HepG2 (cell line): ENCODE results near the gene TSGA10IP. TPM values are rescaled to one million over a fixed set of nuclear protein-coding genes. Genes with fewer than 3 reads are reported as not detected.

ENCODE experiments used
- AGO1 ChIP-seq: fragments of 200-400 bp; formaldehyde crosslinking; IDR thresholded peaks from 2 replicates; pipeline ENCODE4 v1.6.1; 2017; ENCODE audit warnings: mild to moderate bottlenecking, low read depth, low read length, moderate library complexity; ENCODE audit not compliant: poor library complexity, severe bottlenecking
- ERF ChIP-seq: IDR thresholded peaks from 2 replicates; pipeline ENCODE4 v1.6.1; 2018; ENCODE audit warnings: missing biosample characterization, missing genetic modification reagents
- GPN1 ChIP-seq: sonication (generic); formaldehyde crosslinking; IDR thresholded peaks from 2 replicates; pipeline ENCODE4 v1.5.1; 2020; ENCODE audit warnings: missing genetic modification reagents, borderline replicate concordance
- ISL2 ChIP-seq: sonication (generic); formaldehyde crosslinking; IDR thresholded peaks from 2 replicates; pipeline ENCODE4 v1.5.0; 2020; ENCODE audit warnings: missing genetic modification reagents
- MEIS2 ChIP-seq: sonication (generic); formaldehyde crosslinking; IDR thresholded peaks from 2 replicates; pipeline ENCODE4 v1.9.0; 2021; ENCODE audit warnings: mild to moderate bottlenecking, missing genetic modification reagents
- MTA1 ChIP-seq: sonication (generic); formaldehyde crosslinking; IDR thresholded peaks from 2 replicates; pipeline ENCODE4 v1.4.0; 2020; ENCODE audit warnings: missing genetic modification reagents, mild to moderate bottlenecking, borderline replicate concordance
- PAX8 ChIP-seq: sonication (generic); formaldehyde crosslinking; IDR thresholded peaks from 2 replicates; pipeline ENCODE4 v1.8.0; 2022; ENCODE audit warnings: mild to moderate bottlenecking, missing genetic modification reagents, borderline replicate concordance
- SAFB2 ChIP-seq: sonication (generic); formaldehyde crosslinking; IDR thresholded peaks from 2 replicates; pipeline ENCODE4 v1.5.1; 2020; ENCODE audit warnings: missing genetic modification reagents, low read depth, mild to moderate bottlenecking, borderline replicate concordance
- SRSF1 ChIP-seq: fragments of 200-400 bp; formaldehyde crosslinking; optimal IDR thresholded peaks from 2 replicates; pipeline ENCODE3; 2017; ENCODE audit warnings: mild to moderate bottlenecking, low read depth, low read length, moderate library complexity
- ZC3H4 ChIP-seq: sonication (generic); formaldehyde crosslinking; IDR thresholded peaks from 2 replicates; pipeline ENCODE4 v1.4.0; 2020; ENCODE audit warnings: missing genetic modification reagents, borderline replicate concordance
- ZHX2 ChIP-seq, 2 experiments: sonication (generic) in 1 of 2; formaldehyde crosslinking in 1 of 2; IDR thresholded peaks; 2 replicates each; pipeline versions ENCODE4 v1.6.1 to v1.9.0; 2014 to 2022; ENCODE audit warnings: antibody characterized with exemption in 1 of 2, borderline replicate concordance in 1 of 2, inconsistent platforms in 1 of 2, low read depth in 1 of 2, missing genetic modification reagents in 1 of 2
- ZNF580 ChIP-seq: IDR thresholded peaks from 2 replicates; pipeline ENCODE4 v1.6.1; 2016; ENCODE audit warnings: low read depth, borderline replicate concordance
- ZNF619 ChIP-seq: sonication (generic); formaldehyde crosslinking; IDR thresholded peaks from 2 replicates; pipeline ENCODE4 v1.4.0; 2020; ENCODE audit warnings: mild to moderate bottlenecking, missing genetic modification reagents
- ZNF788 ChIP-seq: sonication (generic); formaldehyde crosslinking; IDR thresholded peaks from 2 replicates; pipeline ENCODE4 v1.5.0; 2020; ENCODE audit warnings: mild to moderate bottlenecking, missing genetic modification reagents, borderline replicate concordance
- ZNF816 ChIP-seq: sonication (generic); formaldehyde crosslinking; IDR thresholded peaks from 2 replicates; pipeline ENCODE4 v1.8.0; 2022; ENCODE audit warnings: missing genetic modification reagents, mild to moderate bottlenecking, borderline replicate concordance
- ZNF839 ChIP-seq: sonication (generic); formaldehyde crosslinking; IDR thresholded peaks from 2 replicates; pipeline ENCODE4 v1.4.0; 2020; ENCODE audit warnings: missing genetic modification reagents, mild to moderate bottlenecking, borderline replicate concordance
- ZSCAN30 ChIP-seq: sonication (generic); formaldehyde crosslinking; IDR thresholded peaks from 2 replicates; pipeline ENCODE4 v1.5.0; 2020; ENCODE audit warnings: mild to moderate bottlenecking, missing genetic modification reagents
- polyA plus RNA-seq, 8 experiments: library from polyadenylated mRNA; depleted of rRNA in 3 of 8; stranded (reverse) in 7 of 8; unstranded in 1 of 8; fragments of >200 nt; fragmentation: Illumina TruSeq in 4 of 8; extraction: Trizol in 4 of 8; gene quantifications; 2 replicates each; pipeline versions ENCODE4 v1.2.1 to v1.2.3, GENCODE V29; 2011 to 2016; ENCODE audit warnings: low read depth in 4 of 8, missing spikeins in 1 of 8, mixed read lengths in 1 of 8; ENCODE audit not compliant: insufficient read depth in 1 of 8
- total RNA-seq, 5 experiments: library from RNA; depleted of rRNA; stranded (reverse); fragments of >200 nt; fragmentation: Illumina TruSeq; extraction: Trizol; gene quantifications; 2 replicates each; pipeline ENCODE4 v1.2.3, GENCODE V29; 2016; ENCODE audit warnings: low read depth in 1 of 5
- TF ChIP-seq, protein P1 (sequence below): IDR thresholded peaks from 2 replicates; pipeline ENCODE4 v1.6.1; 2016; ENCODE audit warnings: mild to moderate bottlenecking
- TF ChIP-seq, protein P2 (sequence below): IDR thresholded peaks from 2 replicates; pipeline ENCODE4 v1.6.1; 2016; ENCODE audit warnings: missing compliant biosample characterization, missing genetic modification reagents, borderline replicate concordance

TSGA10IP gene
- total and polyA plus RNA-seq, 2 of the 13 experiments (the other 11 are each of a cell fraction or from before 2014, with no cell fraction given), result not detected

- TF ChIP-seq ZHX2 (IDR thresholded peaks at IDR 0.05; ENCODE audit: low read depth) (peak; percentile 74; the same call in 1 of the 2 replicates), ZHX2 (CRISPR knock-in tag; IDR thresholded peaks at IDR 0.05; ENCODE audit: borderline replicate concordance) (no peak), ZNF839 (CRISPR knock-in tag) (peak; percentile 27; the same call in 1 of the 2 replicates), MTA1 (peak; percentile 41; the same call in 1 of the 2 replicates), PAX8 (CRISPR knock-in tag) (no peak), ZNF580 (CRISPR knock-in tag) (peak; percentile 55; the same call in 1 of the 2 replicates), GPN1 (CRISPR knock-in tag) (no peak), MEIS2 (CRISPR knock-in tag) (no peak; the same call in 1 of the 2 replicates), SAFB2 (CRISPR knock-in tag) (no peak), ZNF788 (CRISPR knock-in tag) (peak; percentile 95; the same call in 1 of the 2 replicates), ZNF816 (CRISPR knock-in tag) (no peak), AGO1 (peak; percentile 62), ZC3H4 (CRISPR knock-in tag) (no peak), SRSF1 (peak; percentile 83), ISL2 (CRISPR knock-in tag) (no peak; the same call in 1 of the 2 replicates), ERF (CRISPR knock-in tag) (peak; percentile 56), ZSCAN30 (CRISPR knock-in tag) (no peak), ZNF619 (CRISPR knock-in tag) (no peak)
- TF ChIP-seq, protein P1, sequence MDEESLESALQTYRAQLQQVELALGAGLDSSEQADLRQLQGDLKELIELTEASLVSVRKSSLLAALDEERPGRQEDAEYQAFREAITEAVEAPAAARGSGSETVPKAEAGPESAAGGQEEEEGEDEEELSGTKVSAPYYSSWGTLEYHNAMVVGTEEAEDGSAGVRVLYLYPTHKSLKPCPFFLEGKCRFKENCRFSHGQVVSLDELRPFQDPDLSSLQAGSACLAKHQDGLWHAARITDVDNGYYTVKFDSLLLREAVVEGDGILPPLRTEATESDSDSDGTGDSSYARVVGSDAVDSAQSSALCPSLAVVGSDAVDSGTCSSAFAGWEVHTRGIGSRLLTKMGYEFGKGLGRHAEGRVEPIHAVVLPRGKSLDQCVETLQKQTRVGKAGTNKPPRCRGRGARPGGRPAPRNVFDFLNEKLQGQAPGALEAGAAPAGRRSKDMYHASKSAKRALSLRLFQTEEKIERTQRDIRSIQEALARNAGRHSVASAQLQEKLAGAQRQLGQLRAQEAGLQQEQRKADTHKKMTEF (CRISPR knock-in tag), result peak; percentile 93
- TF ChIP-seq, protein P2, sequence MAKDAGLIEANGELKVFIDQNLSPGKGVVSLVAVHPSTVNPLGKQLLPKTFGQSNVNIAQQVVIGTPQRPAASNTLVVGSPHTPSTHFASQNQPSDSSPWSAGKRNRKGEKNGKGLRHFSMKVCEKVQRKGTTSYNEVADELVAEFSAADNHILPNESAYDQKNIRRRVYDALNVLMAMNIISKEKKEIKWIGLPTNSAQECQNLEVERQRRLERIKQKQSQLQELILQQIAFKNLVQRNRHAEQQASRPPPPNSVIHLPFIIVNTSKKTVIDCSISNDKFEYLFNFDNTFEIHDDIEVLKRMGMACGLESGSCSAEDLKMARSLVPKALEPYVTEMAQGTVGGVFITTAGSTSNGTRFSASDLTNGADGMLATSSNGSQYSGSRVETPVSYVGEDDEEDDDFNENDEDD (CRISPR knock-in tag), result peak; percentile 86; the same call in 1 of the 2 replicates
Measured at GRCh38 chr11:65961267-65962140, 16.2 kb downstream of the TSGA10IP start, which contains the start of gene SART1 (continued).
